ENCODE data around the gene TXN.
"Not testable (repeated sequence)": the region's sequence is repeated elsewhere in the genome, so short reads cannot be mapped to it uniquely, and the experiment has no call there.

TXN gene

DNA sequence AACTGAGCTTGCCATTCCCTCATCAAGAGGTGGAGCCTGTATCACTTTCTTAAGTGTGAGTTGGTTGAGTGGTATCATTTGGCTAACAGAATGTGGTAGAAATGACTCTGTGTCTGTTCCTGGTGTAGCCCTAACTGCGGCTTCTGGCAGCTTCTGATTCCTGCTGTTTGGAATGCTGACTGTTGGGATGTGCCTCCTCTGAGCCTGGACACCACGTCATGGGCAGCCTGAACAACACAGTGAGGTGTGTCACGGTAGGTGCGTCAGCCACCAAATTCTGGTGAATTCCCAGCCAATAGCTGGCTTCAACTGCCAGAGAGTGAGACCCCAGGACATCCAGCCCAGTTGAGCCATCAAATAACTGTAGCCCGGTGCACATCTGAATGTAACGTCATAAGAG, 42.2 kb downstream of the TXN start:
- in situ Hi-C loops (cut with HindIII; ENCODE audit: low sequenced_read_pairs) = no loop called here

GRCh38 chr9:110213413-110214044, 42.8 kb downstream of the TXN start:
- in situ Hi-C loops (cut with HindIII; ENCODE audit: low sequenced_read_pairs) = no loop called here

- in situ Hi-C loops (cut with HindIII; ENCODE audit: low sequenced_read_pairs) = no loop called here
Observed at GRCh38 chr9:110208031-110208430, 48.3 kb downstream of the TXN start, which contains the start of gene C9orf152. C9orf152 (minus strand) TSS chr9:110208159; CDS start chr9:110207579, 580 bp downstream.

GRCh38 chr9:110207071-110207641, 49.2 kb downstream of the TXN start:
- in situ Hi-C loops (cut with HindIII; ENCODE audit: low sequenced_read_pairs) = no loop called here

DNA sequence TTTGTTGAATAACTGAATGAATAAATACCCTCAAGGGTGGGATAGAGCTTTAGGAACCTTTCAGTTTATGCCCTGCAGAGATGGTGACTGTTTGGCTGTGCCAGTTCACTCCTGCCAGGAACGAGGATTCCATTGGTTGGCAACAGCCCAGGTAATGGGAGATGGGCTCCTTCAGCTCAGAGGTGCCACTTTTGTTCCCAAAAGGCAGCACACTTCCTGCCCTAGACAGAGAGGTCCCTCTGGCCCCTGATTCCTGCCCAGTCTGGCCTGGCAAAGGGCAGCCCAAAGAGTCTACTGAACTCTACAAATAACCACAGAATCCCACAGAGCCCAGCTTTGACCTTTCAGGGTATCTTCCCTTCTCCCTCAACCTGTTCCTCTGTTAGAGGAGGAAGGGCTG, 49.9 kb downstream of the TXN start:
- in situ Hi-C loops (cut with HindIII; ENCODE audit: low sequenced_read_pairs) = no loop called here

- in situ Hi-C loops (cut with HindIII; ENCODE audit: low sequenced_read_pairs) = not testable (repeated sequence)
Observed at GRCh38 chr9:110205612-110206011, 50.7 kb downstream of the TXN start.

GRCh38 chr9:110202232-110202631, 54.1 kb downstream of the TXN start:
- in situ Hi-C loops (cut with HindIII; ENCODE audit: low sequenced_read_pairs) = no loop called here

DNA sequence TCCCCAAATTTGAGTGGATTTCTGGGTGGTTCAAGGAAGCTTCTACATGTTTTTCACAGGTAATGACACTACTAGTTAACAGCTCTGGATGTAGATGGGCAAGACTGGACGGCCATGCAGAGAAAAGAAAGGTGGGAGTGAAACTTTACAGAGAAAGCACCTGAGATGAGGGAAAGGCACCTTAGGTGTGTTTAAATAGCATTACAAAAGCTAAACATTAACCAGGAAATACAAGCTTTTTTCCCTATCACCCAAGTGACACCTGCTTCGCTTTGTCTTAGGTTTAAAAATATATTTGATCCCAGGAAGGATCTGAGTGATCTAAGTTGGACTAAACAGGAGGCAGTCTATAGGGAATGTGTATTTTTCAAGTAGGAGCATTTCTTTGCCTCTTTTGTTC, 56.7 kb downstream of the TXN start:
- in situ Hi-C loops (cut with HindIII; ENCODE audit: low sequenced_read_pairs) = no loop called here

DNA sequence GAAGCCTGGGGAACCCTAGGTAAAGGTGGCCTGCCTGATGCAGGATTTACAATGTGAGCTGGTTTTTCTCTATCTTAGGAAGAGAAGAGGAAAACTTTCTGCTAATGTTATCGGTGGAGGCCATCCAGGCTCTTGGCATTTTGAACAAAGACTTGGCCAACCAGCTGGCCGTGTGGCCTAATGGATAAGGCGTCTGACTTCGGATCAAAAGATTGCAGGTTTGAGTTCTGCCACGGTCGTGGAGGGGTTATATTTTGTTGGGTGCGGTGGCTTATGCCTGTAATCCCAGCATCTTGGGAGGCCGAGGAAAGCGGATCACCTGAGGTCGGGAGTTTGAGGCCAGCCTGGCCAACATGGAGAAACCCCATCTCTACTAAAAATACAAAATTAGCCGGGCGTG, 58.0 kb downstream of the TXN start:
- in situ Hi-C loops (cut with HindIII; ENCODE audit: low sequenced_read_pairs) = no loop called here

DNA sequence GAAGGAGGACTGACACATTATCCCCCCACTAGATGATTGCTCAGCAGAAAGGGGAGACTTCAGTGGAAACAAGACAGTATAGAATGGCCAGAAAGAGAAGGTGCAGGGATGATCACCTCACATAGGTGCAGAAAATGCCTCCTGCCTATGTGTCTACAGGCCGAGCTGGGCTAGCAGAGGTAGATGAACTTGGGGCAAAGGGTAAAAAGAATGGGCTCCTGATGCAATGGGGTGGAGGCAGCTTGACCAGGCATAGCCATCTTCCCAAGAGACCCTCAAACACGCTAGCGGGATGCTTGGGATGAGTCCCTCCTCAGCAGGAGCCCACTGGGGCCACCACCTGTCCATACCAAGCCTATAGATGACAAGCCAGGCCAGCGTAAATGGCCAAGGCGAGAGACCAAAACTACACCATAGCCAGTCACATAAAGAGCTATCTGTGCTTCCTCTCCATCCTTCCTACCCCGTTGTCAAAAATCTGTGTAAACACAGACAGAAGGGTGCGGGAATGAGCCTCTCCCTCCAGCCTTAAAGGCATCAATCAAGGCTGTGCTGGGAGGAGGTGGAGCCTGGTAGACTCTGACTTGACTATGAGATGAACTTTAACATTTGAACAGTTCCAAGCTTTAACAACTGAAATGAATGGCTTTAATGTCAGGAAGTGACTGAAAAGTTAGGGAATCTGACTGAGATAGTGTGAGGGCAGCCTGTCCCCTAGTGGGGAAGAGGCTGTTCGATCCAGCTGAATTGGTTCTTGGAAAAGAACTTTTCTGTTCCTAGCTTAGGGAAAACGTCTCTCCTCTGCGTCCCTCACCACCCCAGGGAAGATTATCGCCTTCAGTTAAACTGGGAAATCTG, 58.7 kb downstream of the TXN start:
- in situ Hi-C loops (cut with HindIII; ENCODE audit: low sequenced_read_pairs) = no loop called here

DNA sequence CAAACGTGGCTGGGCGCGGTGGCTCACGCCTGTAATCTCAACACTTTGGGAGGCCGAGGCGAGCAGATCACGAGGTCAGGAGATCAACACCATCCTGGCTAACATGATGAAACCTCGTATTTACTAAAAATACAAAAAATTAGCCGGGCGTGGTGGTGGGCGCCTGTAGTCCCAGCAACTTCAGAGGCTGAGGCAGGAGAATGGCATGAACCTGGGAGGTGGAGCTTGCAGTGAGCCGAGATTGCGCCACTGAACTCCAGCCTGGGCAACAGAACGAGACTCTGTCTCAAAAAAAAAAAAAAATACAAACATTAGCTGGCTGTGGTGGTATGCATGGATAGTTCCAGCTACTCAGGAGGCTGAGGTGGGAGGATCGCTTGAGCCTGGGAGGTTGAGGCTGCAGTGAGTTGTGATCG, 60.2 kb downstream of the TXN start:
- in situ Hi-C loops (cut with HindIII; ENCODE audit: low sequenced_read_pairs) = not testable (repeated sequence)
